Measurements from ENCODE around the gene OR8S1.

GRCh38 chr12:48545833-48546469, 20.5 kb downstream of the OR8S1 start:
- TF ChIP-seq, protein P1, sequence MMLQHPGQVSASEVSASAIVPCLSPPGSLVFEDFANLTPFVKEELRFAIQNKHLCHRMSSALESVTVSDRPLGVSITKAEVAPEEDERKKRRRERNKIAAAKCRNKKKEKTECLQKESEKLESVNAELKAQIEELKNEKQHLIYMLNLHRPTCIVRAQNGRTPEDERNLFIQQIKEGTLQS (IDR thresholded peaks at IDR 0.05) = no peak
- TF ChIP-seq, protein P2, sequence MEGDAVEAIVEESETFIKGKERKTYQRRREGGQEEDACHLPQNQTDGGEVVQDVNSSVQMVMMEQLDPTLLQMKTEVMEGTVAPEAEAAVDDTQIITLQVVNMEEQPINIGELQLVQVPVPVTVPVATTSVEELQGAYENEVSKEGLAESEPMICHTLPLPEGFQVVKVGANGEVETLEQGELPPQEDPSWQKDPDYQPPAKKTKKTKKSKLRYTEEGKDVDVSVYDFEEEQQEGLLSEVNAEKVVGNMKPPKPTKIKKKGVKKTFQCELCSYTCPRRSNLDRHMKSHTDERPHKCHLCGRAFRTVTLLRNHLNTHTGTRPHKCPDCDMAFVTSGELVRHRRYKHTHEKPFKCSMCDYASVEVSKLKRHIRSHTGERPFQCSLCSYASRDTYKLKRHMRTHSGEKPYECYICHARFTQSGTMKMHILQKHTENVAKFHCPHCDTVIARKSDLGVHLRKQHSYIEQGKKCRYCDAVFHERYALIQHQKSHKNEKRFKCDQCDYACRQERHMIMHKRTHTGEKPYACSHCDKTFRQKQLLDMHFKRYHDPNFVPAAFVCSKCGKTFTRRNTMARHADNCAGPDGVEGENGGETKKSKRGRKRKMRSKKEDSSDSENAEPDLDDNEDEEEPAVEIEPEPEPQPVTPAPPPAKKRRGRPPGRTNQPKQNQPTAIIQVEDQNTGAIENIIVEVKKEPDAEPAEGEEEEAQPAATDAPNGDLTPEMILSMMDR (IDR thresholded peaks at IDR 0.05; ENCODE audit: low read depth, low read length, missing input control) = no peak
- no peak for TF ChIP-seq SP1 (IDR thresholded peaks at IDR 0.05)
- no peak for TF ChIP-seq GABPA (IDR thresholded peaks at IDR 0.05 in 1 of 2, conservative IDR thresholded peaks at IDR 0.05 in 1 of 2)
- no peak for TF ChIP-seq NR2F2 (IDR thresholded peaks at IDR 0.05)
- no peak for TF ChIP-seq TAF1 (conservative IDR thresholded peaks at IDR 0.05)
- TF ChIP-seq EGR1 (IDR thresholded peaks at IDR 0.05; ENCODE audit: low read depth in 2 of 2) = no peak
- TF ChIP-seq, protein P3, sequence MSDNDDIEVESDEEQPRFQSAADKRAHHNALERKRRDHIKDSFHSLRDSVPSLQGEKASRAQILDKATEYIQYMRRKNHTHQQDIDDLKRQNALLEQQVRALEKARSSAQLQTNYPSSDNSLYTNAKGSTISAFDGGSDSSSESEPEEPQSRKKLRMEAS (IDR thresholded peaks at IDR 0.05) = no peak
- no peak for TF ChIP-seq REST (IDR thresholded peaks at IDR 0.05)
- TF ChIP-seq HNF4A (conservative IDR thresholded peaks at IDR 0.05) = no peak
